Esophagus (tissue), 2 donors: ENCODE measurements around the gene RAB12. TPM values are rescaled to one million over a fixed set of nuclear protein-coding genes. Genes with fewer than 3 reads are reported as not detected.

ENCODE experiments used
- H3K27ac ChIP-seq, 2 donors: one replicate each; pipeline ENCODE4 v1.5.1; 2013; ENCODE audit warnings: low read depth in 2 of 2, mild to moderate bottlenecking in 2 of 2, inconsistent platforms in 1 of 2, low read length in 1 of 2, moderate library complexity in 1 of 2
- H3K27me3 ChIP-seq, 2 donors: one replicate each; pipeline ENCODE4 v1.6.1; 2013; ENCODE audit warnings: low read length in 2 of 2, control low read depth in 1 of 2, mild to moderate bottlenecking in 1 of 2; ENCODE audit not compliant: insufficient read depth in 2 of 2, control insufficient read depth in 1 of 2
- H3K36me3 ChIP-seq, 2 donors: one replicate each; pipeline ENCODE4 v1.6.1; 2013; ENCODE audit warnings: low read length in 1 of 2; ENCODE audit not compliant: control insufficient read depth in 2 of 2, insufficient read depth in 2 of 2
- H3K4me1 ChIP-seq, 2 donors: one replicate each; pipeline ENCODE4 v1.6.1; 2013; ENCODE audit warnings: low read length in 1 of 2; ENCODE audit not compliant: control insufficient read depth in 2 of 2, insufficient read depth in 2 of 2
- H3K4me3 ChIP-seq, 2 donors: one replicate each; pipeline ENCODE4 v1.5.1; 2013; ENCODE audit warnings: low read length in 2 of 2, mild to moderate bottlenecking in 2 of 2, low read depth in 1 of 2, moderate library complexity in 1 of 2
- H3K9me3 ChIP-seq, 2 donors: one replicate each; pipeline ENCODE4 v1.6.1; 2013; ENCODE audit warnings: mild to moderate bottlenecking in 2 of 2, low read depth in 1 of 2, low read length in 1 of 2, moderate library complexity in 1 of 2; ENCODE audit not compliant: control insufficient read depth in 2 of 2, insufficient read depth in 1 of 2
- WGBS, 2 donors: extraction: QIAGEN DNeasy Blood & Tissue Kit; methylation state at CpG; one replicate each; pipeline ENCODE4 v1.1.7; 2013; 5-methylcytosine and 5-hydroxymethylcytosine counted together
- polyA plus RNA-seq, 2 donors: library from polyadenylated mRNA; stranded (reverse); fragments of 200-250 nt; gene quantifications; one replicate each; pipeline ENCODE4 v1.2.3, GENCODE V29; 2013
- donor health status: healthy with polysubstance abuse.
- donor health status: Bipolar disorder and iron deficiency.

RAB12 gene
- polyA plus RNA-seq, 2 donors: 18.9 to 20.8 TPM

DNA sequence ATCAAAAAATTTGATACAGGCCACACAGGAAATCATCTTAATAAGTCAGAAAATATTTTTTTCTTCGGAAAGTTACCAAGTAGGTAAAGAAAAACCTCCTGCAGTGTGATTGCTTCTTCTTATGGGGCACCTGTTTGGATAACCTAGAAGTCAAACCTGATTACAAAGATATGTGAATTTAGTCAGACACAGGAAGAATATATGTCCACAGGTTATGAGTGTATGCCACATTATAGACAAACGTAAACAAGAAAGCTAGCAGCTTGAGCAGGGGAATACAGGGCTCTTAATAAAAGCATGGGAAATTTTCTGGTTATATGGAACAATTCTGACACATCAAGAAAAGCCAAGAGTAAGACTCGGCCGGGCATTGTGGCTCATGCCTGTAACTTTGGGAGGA, 60.3 kb downstream of the RAB12 start:
- WGBS, 2 donors: 82 to 86% methylated on average over 4 of the region's 4 CpGs

DNA sequence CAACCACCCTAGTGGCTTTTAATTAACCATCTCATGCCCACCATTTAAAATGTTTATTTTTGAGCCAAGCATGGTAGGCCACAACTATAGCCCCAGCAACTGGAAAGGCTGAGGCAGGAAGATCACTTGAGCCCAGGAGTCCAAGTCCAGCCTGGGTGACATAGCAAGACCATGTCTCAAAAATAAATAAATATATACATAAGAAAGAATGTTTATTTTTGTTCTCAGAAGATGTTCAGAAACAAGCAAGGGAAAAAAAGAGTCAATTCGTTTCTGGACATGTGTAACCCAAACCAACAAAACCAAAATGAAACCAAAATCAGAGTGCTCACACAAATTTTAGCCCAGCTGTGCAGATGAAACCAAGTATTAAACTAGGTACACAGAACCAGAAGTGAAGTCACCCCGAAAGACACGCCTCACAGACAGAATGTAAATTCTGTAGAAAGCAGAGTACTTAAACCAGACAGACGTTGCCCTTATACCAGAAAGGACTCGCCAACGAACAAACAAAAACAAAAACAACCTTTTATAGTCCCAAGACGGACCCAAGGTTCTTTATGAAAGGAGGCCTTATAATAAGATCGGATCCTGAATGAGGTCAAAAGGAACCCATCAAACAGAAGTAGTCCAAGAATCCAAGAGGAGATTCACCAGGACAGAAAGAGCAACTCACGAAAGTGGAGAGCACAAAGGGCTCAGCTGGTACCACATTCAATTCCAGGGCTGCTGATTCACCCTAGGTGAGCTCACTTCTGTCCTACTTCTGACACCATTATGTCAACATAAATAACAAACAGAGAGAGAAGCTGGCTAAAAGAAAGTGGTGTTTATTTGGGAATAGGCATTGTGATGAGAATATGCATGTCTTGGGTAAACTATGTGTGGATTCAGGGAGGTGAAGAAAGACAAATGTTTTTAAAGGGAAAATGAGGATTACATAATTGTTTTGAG, 64.3 kb downstream of the RAB12 start:
- Histone ChIP-seq H3K4me1 (no peaks in the 10 kb centered on the region), H3K27me3 (no peaks in the 10 kb centered on the region), H3K27ac (no peak overlapping the region), H3K4me3 (no peak overlapping the region), H3K36me3 (no peaks in the 10 kb centered on the region), H3K9me3 (no peaks in the 10 kb centered on the region)
- WGBS, 2 donors: 88 to 91% methylated on average over 9 of the region's 9 CpGs

More for the DNA sequence above, 60.3 kb downstream of the RAB12 start:
- H3K9me3 ChIP-seq: no peaks in the 10 kb centered on the region
- H3K4me1 ChIP-seq: no peaks in the 10 kb centered on the region
- H3K27me3 ChIP-seq: no peaks in the 10 kb centered on the region
- no peaks in the 10 kb centered on the region for H3K36me3 ChIP-seq
- H3K27ac ChIP-seq: no peak overlapping the region
- H3K4me3 ChIP-seq: no peak overlapping the region

- 95 to 96% methylated on average over 4 of the region's 4 CpGs for WGBS, 2 donors
- H3K9me3 ChIP-seq: no peaks in the 10 kb centered on the region
- H3K4me3 ChIP-seq: no peak overlapping the region
- no peaks in the 10 kb centered on the region for H3K27me3 ChIP-seq
- H3K4me1 ChIP-seq: no peaks in the 10 kb centered on the region
- H3K27ac ChIP-seq: no peak overlapping the region
- no peaks in the 10 kb centered on the region for H3K36me3 ChIP-seq
These were observed 65.8 kb downstream of the RAB12 start for GRCh38 chr18:8675057-8675456.

DNA sequence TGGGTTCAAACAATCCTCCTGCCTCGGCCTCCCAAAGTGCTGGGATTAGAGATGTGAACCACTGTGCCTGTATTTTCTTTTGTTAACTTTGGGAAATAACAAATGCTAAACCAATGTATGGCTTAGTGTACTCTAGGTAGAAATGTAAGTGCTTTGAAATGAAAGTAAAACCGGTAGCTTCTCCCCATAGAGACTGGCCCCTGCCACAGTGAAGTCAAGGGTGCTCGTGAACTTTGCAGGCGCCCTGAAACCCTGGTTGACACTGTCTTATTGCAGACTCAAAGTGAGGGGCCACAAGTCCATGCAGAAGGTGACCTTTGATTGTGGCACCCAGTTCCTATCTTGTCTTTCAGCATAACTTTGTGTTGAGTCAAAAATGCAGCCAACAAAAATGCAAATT, 72.0 kb downstream of the RAB12 start:
- Histone ChIP-seq H3K9me3 (no peaks in the 10 kb centered on the region), H3K27ac (no peak overlapping the region), H3K27me3 (no peaks in the 10 kb centered on the region), H3K36me3 (no peaks in the 10 kb centered on the region), H3K4me3 (no peak overlapping the region), H3K4me1 (peaks cover 0 to 2% of the 10 kb centered on the region in 2 donors)
- WGBS, 2 donors: 82 to 91% methylated on average over 4 of the region's 4 CpGs

DNA sequence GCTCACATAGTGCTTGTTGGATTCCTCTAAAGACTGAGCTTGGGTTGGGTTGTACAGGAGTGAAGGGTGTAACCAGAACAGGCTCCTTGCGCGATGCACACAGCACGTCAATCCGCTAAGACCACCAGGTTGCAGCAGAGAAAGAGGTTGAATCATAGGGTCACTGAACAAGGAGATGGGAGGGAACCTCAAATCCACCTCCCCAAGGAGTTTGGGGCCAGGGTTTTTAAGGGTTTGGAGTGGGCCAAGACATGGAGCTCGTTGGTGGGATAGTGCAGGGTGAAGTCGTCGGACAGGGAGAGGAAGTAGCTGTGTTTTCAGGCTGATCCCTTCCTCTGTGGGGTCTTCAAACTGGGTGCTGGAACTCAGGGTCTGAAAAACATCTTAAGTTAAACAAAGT, 75.3 kb downstream of the RAB12 start:
- 90 to 92% methylated on average over 7 of the region's 7 CpGs for WGBS, 2 donors

DNA sequence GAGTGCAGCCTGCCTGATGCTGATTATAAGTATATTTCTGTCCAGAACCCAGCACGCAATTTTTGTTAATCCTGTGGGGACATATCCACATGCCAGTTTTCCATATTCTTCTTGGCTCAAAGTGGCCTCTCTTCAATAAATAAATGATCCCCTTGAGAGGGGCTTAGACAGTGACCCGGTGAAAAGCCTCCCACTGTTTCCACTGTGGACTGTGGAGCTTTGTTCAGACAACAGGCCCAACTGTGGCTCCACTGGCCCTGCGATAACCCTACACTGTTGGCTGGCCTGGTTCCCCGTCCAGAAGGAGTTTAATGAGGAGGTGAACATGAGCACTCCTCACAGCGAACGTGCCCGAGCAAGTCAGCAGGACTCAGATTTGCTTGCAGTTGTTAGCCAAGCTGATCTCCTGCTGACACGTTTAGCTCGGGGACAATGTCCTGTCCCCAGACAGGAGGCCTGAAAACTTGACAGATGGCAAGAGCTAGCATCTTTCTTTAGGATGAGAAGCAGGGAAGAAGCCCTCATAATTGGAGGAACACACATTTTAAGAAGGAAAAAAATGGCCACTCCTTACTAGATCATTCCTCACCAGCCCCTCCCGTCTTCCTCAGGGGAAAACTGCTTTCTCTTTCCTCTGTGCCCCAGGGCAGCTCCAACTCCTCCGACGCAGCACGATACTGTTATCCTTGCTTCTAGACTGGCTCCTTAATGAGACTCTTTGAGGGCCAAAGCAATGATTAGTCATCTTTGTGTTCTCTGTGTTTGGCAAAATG, 76.1 kb downstream of the RAB12 start:
- Histone ChIP-seq H3K36me3 (no peaks in the 10 kb centered on the region), H3K27ac (peak overlapping the region; percentile 77 to 86), H3K4me1 (peaks cover 0 to 2% of the 10 kb centered on the region in 2 donors), H3K9me3 (no peaks in the 10 kb centered on the region), H3K4me3 (no peak overlapping the region), H3K27me3 (no peaks in the 10 kb centered on the region)
- WGBS, 2 donors: 43 to 66% methylated on average over 13 of the region's 13 CpGs

More for the DNA sequence above, 75.3 kb downstream of the RAB12 start:
- peak overlapping the region in 1 of 2 donors; percentile 77 for H3K27ac ChIP-seq
- H3K36me3 ChIP-seq: no peaks in the 10 kb centered on the region
- H3K27me3 ChIP-seq: no peaks in the 10 kb centered on the region
- no peak overlapping the region for H3K4me3 ChIP-seq
- no peaks in the 10 kb centered on the region for H3K9me3 ChIP-seq
- H3K4me1 ChIP-seq: peaks cover 0 to 2% of the 10 kb centered on the region in 2 donors

DNA sequence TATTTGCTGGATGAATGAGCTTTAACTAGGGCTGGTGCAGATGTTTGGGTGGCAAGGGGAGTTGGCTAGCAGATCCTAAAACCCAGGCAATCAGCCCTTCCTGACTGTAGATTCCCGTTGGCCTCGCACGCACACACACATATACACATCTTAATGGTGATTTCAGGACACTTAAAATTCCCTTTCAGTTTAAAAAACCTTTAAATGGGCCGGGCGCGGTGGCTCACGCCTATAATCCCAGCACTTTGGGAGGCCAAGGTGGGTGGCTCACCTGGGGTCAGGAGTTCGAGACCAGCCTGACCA, 76.6 kb downstream of the RAB12 start:
- Histone ChIP-seq H3K4me3 (no peak overlapping the region), H3K27ac (peak overlapping the region; percentile 5 to 77)

DNA sequence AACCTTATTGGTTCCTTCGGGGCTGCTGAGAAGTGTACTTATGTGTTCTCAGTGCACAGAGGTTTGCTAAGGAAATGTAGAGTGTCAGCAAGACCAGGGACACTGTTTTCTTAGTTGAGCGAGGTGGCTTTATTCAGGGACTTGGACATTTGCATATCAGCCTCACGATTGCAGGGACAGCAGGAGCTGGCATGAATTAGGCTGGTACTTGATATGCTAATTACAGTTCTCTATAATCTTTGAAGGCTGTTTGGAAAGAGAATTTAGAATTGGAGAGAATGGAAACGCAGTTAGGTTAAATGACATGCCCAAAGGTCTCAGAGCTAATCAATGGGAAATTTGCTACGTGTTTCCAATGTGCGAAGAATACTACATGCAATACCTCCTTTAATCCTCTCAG, 77.4 kb downstream of the RAB12 start:
- Histone ChIP-seq H3K27ac (no peak overlapping the region), H3K4me3 (no peak overlapping the region), H3K9me3 (no peaks in the 10 kb centered on the region), H3K27me3 (no peaks in the 10 kb centered on the region), H3K36me3 (no peaks in the 10 kb centered on the region), H3K4me1 (peaks cover 0 to 2% of the 10 kb centered on the region in 2 donors)
- 72 to 82% methylated on average over 6 of the region's 6 CpGs for WGBS, 2 donors

More for the DNA sequence above, 76.6 kb downstream of the RAB12 start:
- Histone ChIP-seq H3K4me1 (peaks cover 0 to 2% of the 10 kb centered on the region in 2 donors), H3K36me3 (no peaks in the 10 kb centered on the region), H3K27me3 (no peaks in the 10 kb centered on the region), H3K9me3 (no peaks in the 10 kb centered on the region)
- 52 to 73% methylated on average over 8 of the region's 8 CpGs for WGBS, 2 donors

DNA sequence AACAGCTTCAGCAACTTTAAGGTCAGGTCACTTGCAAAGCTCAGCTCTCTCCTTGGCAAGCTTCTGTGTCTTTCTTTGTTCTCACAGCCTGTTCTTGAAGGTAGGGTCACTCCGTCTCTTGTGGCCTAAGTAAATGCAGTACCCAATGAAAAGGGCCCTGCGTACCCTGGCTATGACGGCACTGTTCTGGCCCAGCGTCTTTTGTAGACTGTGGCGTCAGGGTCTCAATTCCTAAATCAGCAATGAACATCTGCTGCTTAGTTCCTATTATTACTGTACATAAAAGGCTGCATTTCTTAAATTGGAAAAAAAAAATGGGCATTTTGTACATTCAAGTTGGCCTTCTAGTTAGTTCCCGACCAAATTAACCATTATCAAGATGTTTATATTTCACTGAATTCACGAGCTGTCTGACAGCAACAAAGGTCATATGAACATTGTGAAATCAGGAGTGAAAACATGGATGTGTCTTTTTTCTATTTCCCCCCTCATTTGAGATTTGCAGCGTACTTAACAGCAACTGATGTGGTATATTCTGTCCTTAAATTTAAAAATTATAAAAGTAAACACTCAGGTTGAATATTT, 79.1 kb downstream of the RAB12 start:
- Histone ChIP-seq H3K9me3 (no peaks in the 10 kb centered on the region), H3K36me3 (no peaks in the 10 kb centered on the region), H3K27ac (no peak overlapping the region), H3K27me3 (no peaks in the 10 kb centered on the region), H3K4me3 (no peak overlapping the region), H3K4me1 (peaks cover 0 to 2% of the 10 kb centered on the region in 2 donors)
- 82 to 84% methylated on average over 8 of the region's 8 CpGs for WGBS, 2 donors
